ENCODE data around the gene PDGFA. TPM values are rescaled to one million over a fixed set of nuclear protein-coding genes. Genes with fewer than 3 reads are reported as not detected.

PDGFA gene
- total RNA-seq, result 10 to 100 TPM; 16.7 to 18.8 TPM

- H3K27ac Mint-ChIP-seq, result peak within 1 kb of the TSS; percentile 63
- peaks cover 35% of the 10 kb centered on the region for H3K27me3 Mint-ChIP-seq
- ATAC-seq (peak; percentile 22), DNase-seq (peak; percentile 27)
- ChIA-PET CTCF (interaction anchor here (1.2 to 1.3 kb wide), 2 partner anchors 94 to 199 kb away, joined by 3 to 4 read pairs; no protein-coding TSS in a partner anchor), POLR2A (interaction anchor here (0.9 kb wide), 1 partner anchor 157 kb away, joined by 3 read pairs; no protein-coding TSS in a partner anchor)
- no peaks in the 10 kb centered on the region for H3K9me3 Mint-ChIP-seq
- no peaks in the 10 kb centered on the region for H3K36me3 Mint-ChIP-seq (ENCODE audit: low read depth)
- peak within 1 kb of the TSS; percentile 81 for H3K4me3 Mint-ChIP-seq
- peaks cover 10% of the 10 kb centered on the region for H3K4me1 Mint-ChIP-seq (ENCODE audit: low read depth)
- peak; percentile 28 for TF ChIP-seq CTCF (IDR thresholded peaks at IDR 0.05)
- intact Hi-C loops (cut with micrococcal nuclease), result no loop called here
Observed at GRCh38 chr7:519484-520390, at the start of gene PDGFA. Gene PDGFA, minus strand, starts transcription at chr7:519846. Its CDS starts 845 bp downstream, at chr7:519001.

- peaks cover 2% of the 10 kb centered on the region for H3K4me1 Mint-ChIP-seq (ENCODE audit: low read depth)
- H3K27me3 Mint-ChIP-seq, result no peaks in the 10 kb centered on the region
- no peak overlapping the region for H3K27ac Mint-ChIP-seq
- DNase-seq (no peak), ATAC-seq (no peak)
- CTCF ChIA-PET, result no interaction called here
- H3K36me3 Mint-ChIP-seq (ENCODE audit: low read depth), result peaks cover 2% of the 10 kb centered on the region
- intact Hi-C loops (cut with micrococcal nuclease), result no loop called here
- no peak overlapping the region for H3K4me3 Mint-ChIP-seq
- POLR2A ChIA-PET, result no interaction called here
- no peaks in the 10 kb centered on the region for H3K9me3 Mint-ChIP-seq
- no peak for TF ChIP-seq CTCF (IDR thresholded peaks at IDR 0.05)
Observed at GRCh38 chr7:568031-568951, 48.6 kb upstream of the PDGFA start.

GRCh38 chr7:567305-567883 is 47.7 kb upstream of the PDGFA start:
- no peak for TF ChIP-seq CTCF (IDR thresholded peaks at IDR 0.05)
- DNase-seq (no peak), ATAC-seq (no peak)
- no peak overlapping the region for H3K4me3 Mint-ChIP-seq
- ChIA-PET CTCF (no interaction called here), POLR2A (no interaction called here)
- H3K36me3 Mint-ChIP-seq (ENCODE audit: low read depth), result peaks cover 5% of the 10 kb centered on the region
- H3K27ac Mint-ChIP-seq, result no peak overlapping the region
- H3K27me3 Mint-ChIP-seq, result no peaks in the 10 kb centered on the region
- H3K9me3 Mint-ChIP-seq, result no peaks in the 10 kb centered on the region
- peaks cover 6% of the 10 kb centered on the region for H3K4me1 Mint-ChIP-seq (ENCODE audit: low read depth)
- intact Hi-C loops (cut with micrococcal nuclease), result no loop called here

- H3K9me3 Mint-ChIP-seq, result peaks cover 2% of the 10 kb centered on the region
- H3K4me3 Mint-ChIP-seq, result no peak overlapping the region
- TF ChIP-seq CTCF (IDR thresholded peaks at IDR 0.05), result no peak
- ATAC-seq (no peak), DNase-seq (no peak)
- POLR2A ChIA-PET, result no interaction called here
- intact Hi-C loops (cut with micrococcal nuclease), result no loop called here
- CTCF ChIA-PET, result no interaction called here
- no peaks in the 10 kb centered on the region for H3K27me3 Mint-ChIP-seq
- H3K27ac Mint-ChIP-seq, result no peak overlapping the region
- H3K4me1 Mint-ChIP-seq (ENCODE audit: low read depth), result peaks cover 8% of the 10 kb centered on the region
- H3K36me3 Mint-ChIP-seq (ENCODE audit: low read depth), result peaks cover 9% of the 10 kb centered on the region
Observed at GRCh38 chr7:566100-566499, 46.5 kb upstream of the PDGFA start.

Measured in activated CD8-positive, alpha-beta T cell treated with anti-CD3 and anti-CD28 coated beads for 36 hours (primary cell).